ENCODE measurements around the gene EMP1. TPM values are rescaled to one million over a fixed set of nuclear protein-coding genes. Genes with fewer than 3 reads are reported as not detected.

The EMP1 gene, protein sequence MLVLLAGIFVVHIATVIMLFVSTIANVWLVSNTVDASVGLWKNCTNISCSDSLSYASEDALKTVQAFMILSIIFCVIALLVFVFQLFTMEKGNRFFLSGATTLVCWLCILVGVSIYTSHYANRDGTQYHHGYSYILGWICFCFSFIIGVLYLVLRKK
- total RNA-seq (2022; extraction: Qiagen RNA extraction), result 196 to 240 TPM (median 232 TPM) in 5 replicates

GRCh38 chr12:13196130-13196921 is at the start of gene EMP1:
TSS of gene EMP1 (plus strand) at chr12:13196726. CDS start at chr12:13211511, 14,785 bp downstream.

Other genes starting within 250 kb of the EMP1 start
- not detected in 5 replicates for gene GPRC5D, start 244.6 kb upstream of the EMP1 start, total RNA-seq (2022; extraction: Qiagen RNA extraction)
- 49.8 to 57.1 TPM (median 55.2 TPM) in 5 replicates for gene HEBP1, start 196.5 kb upstream of the EMP1 start, total RNA-seq (2022; extraction: Qiagen RNA extraction)
- 3.4 to 4.7 TPM (median 4.5 TPM) in 5 replicates for gene FAM234B, start 152.3 kb upstream of the EMP1 start, total RNA-seq (2022; extraction: Qiagen RNA extraction)
- 0.39 to 1.0 TPM (median 0.62 TPM) in 5 replicates for gene GSG1, start 93.1 kb upstream of the EMP1 start, total RNA-seq (2022; extraction: Qiagen RNA extraction)

Data from A549 treated with Hydrocortisone at 1 μM for 4 hours (cell line).